Suprapubic skin (tissue), 4 donors: ENCODE measurements around the gene ST3GAL4. TPM values are rescaled to one million over a fixed set of nuclear protein-coding genes. Genes with fewer than 3 reads are reported as not detected.

Experiments used
- DNase-seq, 2 donors: peaks; one replicate each; pipeline ENCODE4 v3.0.0-alpha.2; 2019; ENCODE audit warnings: low spot score in 2 of 2
- H3K27ac ChIP-seq: fragments of 200-600 bp; sonication (generic); one replicate; pipeline ENCODE4 v1.5.1; 2019
- H3K27me3 ChIP-seq: fragments of 200-600 bp; sonication (generic); one replicate; pipeline ENCODE4 v1.5.1; 2019
- H3K36me3 ChIP-seq: fragments of 200-600 bp; sonication (generic); one replicate; pipeline ENCODE4 v1.5.1; 2019
- H3K4me1 ChIP-seq: fragments of 200-600 bp; sonication (generic); one replicate; pipeline ENCODE4 v1.5.1; 2019
- H3K4me3 ChIP-seq: fragments of 200-600 bp; sonication (generic); one replicate; pipeline ENCODE4 v1.5.1; 2019; ENCODE audit warnings: mild to moderate bottlenecking
- H3K9me3 ChIP-seq: fragments of 200-600 bp; sonication (generic); one replicate; pipeline ENCODE4 v1.5.1; 2019
- CTCF ChIP-seq, 2 donors: fragments of 200-600 bp in 1 of 2; fragments of 450-650 bp in 1 of 2; sonication (generic) in 1 of 2; IDR thresholded peaks; one replicate each; pipeline ENCODE4 v1.5.1; 2016 to 2019; ENCODE audit warnings: antibody characterized with exemption in 2 of 2, mild to moderate bottlenecking in 1 of 2, moderate library complexity in 1 of 2
- EP300 ChIP-seq: sonication (generic); formaldehyde crosslinking; IDR thresholded peaks from one replicate; pipeline ENCODE4 v1.6.1; 2017; ENCODE audit warnings: antibody characterized with exemption
- POLR2A ChIP-seq, 2 donors: fragments of 450-650 bp; IDR thresholded peaks; one replicate each; pipeline ENCODE4 v1.6.1; 2017; ENCODE audit warnings: antibody characterized with exemption in 2 of 2, mild to moderate bottlenecking in 2 of 2, moderate library complexity in 2 of 2
- POLR2AphosphoS5 ChIP-seq, 3 donors: sonication (generic); formaldehyde crosslinking; IDR thresholded peaks; one replicate each; pipeline ENCODE4 v1.6.1; 2017; ENCODE audit warnings: antibody characterized with exemption in 3 of 3
- WGBS: methylation state at CpG from one replicate; pipeline ENCODE4 v1.1.5; 2018; 5-methylcytosine and 5-hydroxymethylcytosine counted together
- total RNA-seq, 4 donors: library from RNA; depleted of rRNA; stranded (reverse); fragments of >200 nt; gene quantifications; one replicate each; pipeline ENCODE4 v1.1.0, GENCODE V29; 2016

Gene ST3GAL4
- total RNA-seq, 4 donors from 2014 or later, result 23.6 to 30.9 (median 26.9) TPM

GRCh38 chr11:126339863-126340434, 15.5 kb upstream of the ST3GAL4 start:
- Histone ChIP-seq H3K36me3 (peaks cover 43% of the 10 kb centered on the region), H3K9me3 (no peaks in the 10 kb centered on the region), H3K27me3 (no peaks in the 10 kb centered on the region), H3K27ac (peak overlapping the region; percentile 15), H3K4me1 (peaks cover 22% of the 10 kb centered on the region), H3K4me3 (no peak overlapping the region)
- peak in 1 of 3 donors; percentile 12 for TF ChIP-seq POLR2AphosphoS5 (IDR thresholded peaks at IDR 0.05)
- no peak for TF ChIP-seq EP300
- no peak for TF ChIP-seq POLR2A (IDR thresholded peaks at IDR 0.05)
- no peak for TF ChIP-seq CTCF (IDR thresholded peaks at IDR 0.05)
- DNase-seq, result peak in 1 of 2 donors; percentile 86
- 52% methylated on average over 10 of the region's 11 CpGs for WGBS

GRCh38 chr11:126340960-126341606, 14.4 kb upstream of the ST3GAL4 start:
- H3K4me3 ChIP-seq, result no peak overlapping the region
- DNase-seq, result peak in 1 of 2 donors; percentile 65
- no peak for TF ChIP-seq EP300
- no peak for TF ChIP-seq CTCF (IDR thresholded peaks at IDR 0.05)
- no peak for TF ChIP-seq POLR2AphosphoS5 (IDR thresholded peaks at IDR 0.05)
- no peak for TF ChIP-seq POLR2A (IDR thresholded peaks at IDR 0.05)
- H3K36me3 ChIP-seq, result peaks cover 47% of the 10 kb centered on the region
- H3K9me3 ChIP-seq, result no peaks in the 10 kb centered on the region
- WGBS, result 60% methylated on average over 7 of the region's 7 CpGs
- peaks cover 22% of the 10 kb centered on the region for H3K4me1 ChIP-seq
- no peak overlapping the region for H3K27ac ChIP-seq
- H3K27me3 ChIP-seq, result no peaks in the 10 kb centered on the region

GRCh38 chr11:126341760-126342161, 13.7 kb upstream of the ST3GAL4 start:
- peaks cover 47% of the 10 kb centered on the region for H3K36me3 ChIP-seq
- DNase-seq, result no peak
- H3K27ac ChIP-seq, result no peak overlapping the region
- no peaks in the 10 kb centered on the region for H3K9me3 ChIP-seq
- WGBS, result 61% methylated on average over 3 of the region's 3 CpGs
- H3K4me1 ChIP-seq, result peaks cover 28% of the 10 kb centered on the region
- no peak for TF ChIP-seq POLR2A (IDR thresholded peaks at IDR 0.05)
- TF ChIP-seq EP300, result no peak
- TF ChIP-seq CTCF (IDR thresholded peaks at IDR 0.05), result no peak
- no peak for TF ChIP-seq POLR2AphosphoS5 (IDR thresholded peaks at IDR 0.05)
- H3K27me3 ChIP-seq, result no peaks in the 10 kb centered on the region
- no peak overlapping the region for H3K4me3 ChIP-seq

GRCh38 chr11:126343051-126343450, 12.4 kb upstream of the ST3GAL4 start:
- peaks cover 45% of the 10 kb centered on the region for H3K36me3 ChIP-seq

More at GRCh38 chr11:126343051-126343450, 12.4 kb upstream of the ST3GAL4 start:
- no peaks in the 10 kb centered on the region for H3K27me3 ChIP-seq
- peaks cover 38% of the 10 kb centered on the region for H3K4me1 ChIP-seq
- DNase-seq, result peak in 1 of 2 donors; percentile 67
- no peak overlapping the region for H3K4me3 ChIP-seq
- TF ChIP-seq CTCF (IDR thresholded peaks at IDR 0.05), result no peak
- no peak for TF ChIP-seq EP300
- TF ChIP-seq POLR2A (IDR thresholded peaks at IDR 0.05), result no peak
- no peak for TF ChIP-seq POLR2AphosphoS5 (IDR thresholded peaks at IDR 0.05)
- H3K27ac ChIP-seq, result no peak overlapping the region
- WGBS, result 95% methylated on average over 13 of the region's 16 CpGs
- H3K9me3 ChIP-seq, result no peaks in the 10 kb centered on the region
